Measurements from ENCODE around the gene COQ6. TPM values are rescaled to one million over a fixed set of nuclear protein-coding genes. Genes with fewer than 3 reads are reported as not detected.

COQ6 gene
- total and polyA plus RNA-seq, 5 donors from 2014 or later = 12.7 to 29.5 (median 26.6) TPM

DNA sequence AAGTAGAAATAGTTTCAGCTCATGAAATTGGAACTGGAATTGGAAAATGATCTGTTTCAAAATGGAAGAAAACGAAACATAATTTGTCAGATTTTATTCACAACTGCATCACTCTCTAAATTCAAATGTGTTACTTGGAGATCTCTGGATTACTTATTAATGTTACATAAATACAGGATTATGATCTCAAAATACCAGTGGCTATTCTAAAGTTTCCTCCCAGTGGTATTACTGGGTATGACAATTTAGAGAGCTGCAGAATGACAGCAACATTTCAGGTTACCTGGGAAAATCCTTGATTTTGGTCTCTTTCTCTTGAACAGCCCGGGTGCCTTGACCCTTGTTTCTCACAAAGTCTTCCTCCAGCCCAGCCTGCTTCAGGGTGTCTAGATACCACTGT lies 14.4 kb upstream of the COQ6 start:
- no peak overlapping the region for H3K27ac ChIP-seq (ENCODE audit: insufficient read depth, low read length, poor library complexity, severe bottlenecking)
- DNase-seq (peak in 1 of 3 donors; percentile 9), ATAC-seq (ENCODE audit: low read depth in 2 of 2) (no peak)
- H3K27me3 Mint-ChIP-seq = no peaks in the 10 kb centered on the region
- no peaks in the 10 kb centered on the region for H3K4me1 ChIP-seq (ENCODE audit: control insufficient read depth, insufficient read depth, low read length, poor library complexity, severe bottlenecking)
- H3K4me1 Mint-ChIP-seq = peaks cover 0 to 5% (median 3%) of the 10 kb centered on the region in 4 donors
- peaks cover 26% of the 10 kb centered on the region for H3K36me3 Mint-ChIP-seq
- H3K4me3 Mint-ChIP-seq = no peak overlapping the region
- H3K27ac Mint-ChIP-seq = peak overlapping the region in 1 of 3 donors; percentile 52
- H3K9me3 Mint-ChIP-seq = peaks cover 0 to 2% (median 0%) of the 10 kb centered on the region in 7 donors
- no peak overlapping the region for H3K4me3 ChIP-seq (ENCODE audit: low read depth, low read length)
- H3K9me3 ChIP-seq (ENCODE audit: control insufficient read depth in 2 of 2, low read length in 2 of 2) = no peaks in the 10 kb centered on the region
- no peaks in the 10 kb centered on the region for H3K27me3 ChIP-seq (ENCODE audit: control insufficient read depth, insufficient read depth, low read length)
- H3K36me3 ChIP-seq (ENCODE audit: control insufficient read depth, insufficient read depth, low read length) = peaks cover 45% of the 10 kb centered on the region

DNA sequence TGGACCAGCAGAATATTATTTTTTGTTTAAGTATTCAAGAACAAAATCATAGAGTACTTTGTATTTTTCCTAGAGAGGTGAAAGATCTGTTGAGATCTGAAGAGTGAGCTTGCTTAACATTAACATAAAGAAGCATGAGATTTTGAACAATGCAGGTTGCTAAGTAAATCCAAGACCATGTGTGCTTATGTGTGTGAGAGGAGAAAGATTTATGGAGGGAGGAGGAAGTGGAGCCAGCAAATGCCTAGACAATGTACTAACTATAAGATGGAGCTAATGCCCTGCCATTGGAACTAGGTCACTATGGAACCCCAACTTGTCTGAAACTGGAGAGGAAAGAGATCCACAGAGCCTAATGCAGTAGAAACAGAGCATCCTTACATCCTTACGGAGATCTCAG lies 13.6 kb upstream of the COQ6 start:
- DNase-seq (no peak), ATAC-seq (ENCODE audit: low read depth in 2 of 2) (no peak)
- Mint-ChIP-seq H3K27ac (peak overlapping the region; percentile 1 to 90 (median 2)), H3K9me3 (peaks cover 0 to 2% (median 0%) of the 10 kb centered on the region in 7 donors), H3K36me3 (peaks cover 22% of the 10 kb centered on the region), H3K4me1 (peaks cover 0 to 5% (median under 1%) of the 10 kb centered on the region in 4 donors), H3K27me3 (no peaks in the 10 kb centered on the region), H3K4me3 (no peak overlapping the region)
- no peak overlapping the region for H3K27ac ChIP-seq (ENCODE audit: insufficient read depth, low read length, poor library complexity, severe bottlenecking)
- H3K4me1 ChIP-seq (ENCODE audit: control insufficient read depth, insufficient read depth, low read length, poor library complexity, severe bottlenecking) = no peaks in the 10 kb centered on the region
- H3K9me3 ChIP-seq (ENCODE audit: control insufficient read depth in 2 of 2, low read length in 2 of 2) = no peaks in the 10 kb centered on the region
- H3K36me3 ChIP-seq (ENCODE audit: control insufficient read depth, insufficient read depth, low read length) = peaks cover 36% of the 10 kb centered on the region
- H3K4me3 ChIP-seq (ENCODE audit: low read depth, low read length) = no peak overlapping the region
- no peaks in the 10 kb centered on the region for H3K27me3 ChIP-seq (ENCODE audit: control insufficient read depth, insufficient read depth, low read length)

DNA sequence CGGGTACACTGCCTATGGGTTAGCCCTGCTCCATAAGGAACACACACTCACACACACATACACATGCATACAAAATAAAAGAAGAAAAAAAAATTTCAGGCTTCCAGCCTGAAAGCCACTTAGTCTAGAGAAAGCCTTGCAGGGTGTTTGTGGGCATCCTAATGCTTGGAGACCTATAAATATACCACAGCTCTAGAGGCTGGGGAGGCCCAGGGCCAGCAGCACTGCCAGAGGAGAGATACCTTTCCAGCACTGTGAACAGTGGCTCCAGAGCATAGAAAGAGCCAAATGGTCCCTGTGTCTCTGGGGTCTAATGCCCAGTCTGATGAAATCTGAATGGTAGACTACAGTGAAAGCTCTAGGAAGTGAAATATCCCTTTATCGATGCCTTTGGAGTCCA lies 13.1 kb upstream of the COQ6 start:
- Mint-ChIP-seq H3K27me3 (no peaks in the 10 kb centered on the region), H3K4me1 (peaks cover 0 to 5% (median 0%) of the 10 kb centered on the region in 4 donors), H3K36me3 (peaks cover 22% of the 10 kb centered on the region), H3K27ac (peak overlapping the region in 2 of 3 donors; percentile 2 to 90), H3K9me3 (peaks cover 0 to 2% (median 0%) of the 10 kb centered on the region in 7 donors), H3K4me3 (no peak overlapping the region)
- DNase-seq (no peak), ATAC-seq (ENCODE audit: low read depth in 2 of 2) (no peak)
- no peak overlapping the region for H3K27ac ChIP-seq (ENCODE audit: insufficient read depth, low read length, poor library complexity, severe bottlenecking)
- H3K27me3 ChIP-seq (ENCODE audit: control insufficient read depth, insufficient read depth, low read length) = no peaks in the 10 kb centered on the region
- no peaks in the 10 kb centered on the region for H3K9me3 ChIP-seq (ENCODE audit: control insufficient read depth in 2 of 2, low read length in 2 of 2)
- peaks cover 32% of the 10 kb centered on the region for H3K36me3 ChIP-seq (ENCODE audit: control insufficient read depth, insufficient read depth, low read length)
- H3K4me1 ChIP-seq (ENCODE audit: control insufficient read depth, insufficient read depth, low read length, poor library complexity, severe bottlenecking) = no peaks in the 10 kb centered on the region
- no peak overlapping the region for H3K4me3 ChIP-seq (ENCODE audit: low read depth, low read length)

DNA sequence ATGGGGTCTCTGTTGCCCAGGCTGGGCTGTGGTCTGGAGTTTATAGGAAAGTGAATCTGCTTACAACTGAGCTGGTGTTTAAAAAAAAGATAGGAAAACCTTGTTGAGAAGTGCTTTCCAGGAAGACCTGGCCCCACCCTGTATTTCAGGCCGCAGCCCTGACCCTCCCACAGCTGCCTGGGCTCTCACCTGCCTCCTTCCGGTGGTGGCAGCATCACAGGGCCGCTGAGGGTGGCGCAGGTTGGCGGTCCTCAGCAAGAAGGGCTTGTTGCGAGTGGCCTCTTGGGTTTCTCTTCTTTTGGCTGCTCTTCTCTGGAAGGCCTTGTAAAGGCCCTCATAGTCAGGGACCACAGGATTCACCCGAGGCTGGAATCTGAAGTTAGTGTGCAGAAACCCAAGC lies 7.9 kb upstream of the COQ6 start:
- Mint-ChIP-seq H3K27ac (no peak overlapping the region), H3K4me1 (peaks cover 0 to under 1% (median 0%) of the 10 kb centered on the region in 4 donors), H3K36me3 (peaks cover 21% of the 10 kb centered on the region), H3K4me3 (no peak overlapping the region), H3K9me3 (peaks cover 0 to 1% (median 0%) of the 10 kb centered on the region in 7 donors), H3K27me3 (no peaks in the 10 kb centered on the region)
- DNase-seq = no peak
- Histone ChIP-seq H3K9me3 (ENCODE audit: control insufficient read depth in 2 of 2, low read length in 2 of 2) (no peaks in the 10 kb centered on the region), H3K4me3 (ENCODE audit: low read depth, low read length) (no peak overlapping the region), H3K4me1 (ENCODE audit: control insufficient read depth, insufficient read depth, low read length, poor library complexity, severe bottlenecking) (no peaks in the 10 kb centered on the region), H3K27ac (ENCODE audit: insufficient read depth, low read length, poor library complexity, severe bottlenecking) (no peak overlapping the region), H3K27me3 (ENCODE audit: control insufficient read depth, insufficient read depth, low read length) (no peaks in the 10 kb centered on the region), H3K36me3 (ENCODE audit: control insufficient read depth, insufficient read depth, low read length) (peaks cover 19% of the 10 kb centered on the region)
- no peak for ATAC-seq (ENCODE audit: low read depth in 2 of 2)

DNA sequence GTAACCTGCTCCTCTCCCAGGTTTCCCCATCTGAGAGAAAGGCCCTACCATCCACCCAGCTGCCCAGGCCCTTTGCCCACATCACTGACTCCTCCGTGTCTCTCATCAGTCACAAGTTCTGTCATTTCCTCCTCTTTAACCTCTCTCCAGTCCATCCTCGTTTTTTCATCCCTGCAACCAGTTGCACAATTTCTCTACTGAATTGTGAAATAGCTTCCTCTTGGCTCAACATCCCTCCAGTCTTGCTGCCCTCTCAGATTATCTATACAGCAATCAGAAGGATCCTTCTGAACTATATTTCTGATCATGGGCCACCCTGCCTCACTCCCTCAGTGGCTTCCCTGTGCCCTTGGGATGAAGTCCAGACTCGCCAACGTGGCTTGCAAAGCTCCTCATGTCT lies 7.0 kb upstream of the COQ6 start:
- Mint-ChIP-seq H3K4me1 (peaks cover 0 to 6% (median 4%) of the 10 kb centered on the region in 4 donors), H3K4me3 (no peak overlapping the region), H3K36me3 (peaks cover 21% of the 10 kb centered on the region), H3K27ac (peak overlapping the region in 2 of 3 donors; percentile 11 to 48), H3K9me3 (peaks cover 0 to 1% (median 0%) of the 10 kb centered on the region in 7 donors), H3K27me3 (no peaks in the 10 kb centered on the region)
- ATAC-seq (ENCODE audit: low read depth in 2 of 2) = no peak
- H3K9me3 ChIP-seq (ENCODE audit: control insufficient read depth in 2 of 2, low read length in 2 of 2) = no peaks in the 10 kb centered on the region
- no peak for DNase-seq
- no peaks in the 10 kb centered on the region for H3K27me3 ChIP-seq (ENCODE audit: control insufficient read depth, insufficient read depth, low read length)
- peaks cover 16% of the 10 kb centered on the region for H3K36me3 ChIP-seq (ENCODE audit: control insufficient read depth, insufficient read depth, low read length)
- no peak overlapping the region for H3K4me3 ChIP-seq (ENCODE audit: low read depth, low read length)
- H3K27ac ChIP-seq (ENCODE audit: insufficient read depth, low read length, poor library complexity, severe bottlenecking) = no peak overlapping the region
- H3K4me1 ChIP-seq (ENCODE audit: control insufficient read depth, insufficient read depth, low read length, poor library complexity, severe bottlenecking) = no peaks in the 10 kb centered on the region

DNA sequence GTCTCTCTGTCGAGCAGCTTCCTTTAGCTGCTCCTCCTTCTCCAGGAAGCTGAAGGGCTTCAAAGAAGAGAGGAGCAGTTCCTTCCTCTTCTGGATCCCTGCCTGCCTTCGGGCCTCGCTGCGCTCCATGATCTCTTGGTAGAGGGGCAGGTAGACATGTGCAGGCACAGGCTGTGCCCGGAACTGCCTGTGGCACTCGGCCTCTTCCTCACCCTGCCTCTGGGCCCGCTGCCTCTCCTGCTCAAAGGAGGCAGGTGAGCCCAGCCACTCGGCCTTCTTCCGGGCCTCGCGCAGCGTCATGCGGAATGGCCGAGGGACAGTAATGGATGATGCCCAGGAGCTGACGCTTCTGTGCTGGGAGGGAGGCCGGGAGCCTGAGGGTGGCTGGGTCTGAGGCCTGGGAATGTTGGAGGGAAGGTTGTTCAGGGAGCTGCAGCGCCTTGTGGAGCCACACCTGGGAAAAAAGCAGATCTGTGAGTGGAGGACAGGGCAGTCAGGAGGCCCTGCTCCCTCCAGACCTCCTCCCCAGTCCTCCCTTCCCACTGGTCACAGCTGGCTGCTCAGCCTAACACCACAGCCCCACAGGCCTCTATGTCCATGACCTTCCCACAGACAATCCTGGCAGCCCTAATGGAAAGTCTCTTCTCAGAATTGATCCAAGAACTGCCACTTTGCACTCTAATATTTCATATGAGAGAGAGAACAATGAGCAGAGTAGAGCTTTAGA lies 5.5 kb upstream of the COQ6 start:
- H3K9me3 ChIP-seq (ENCODE audit: control insufficient read depth in 2 of 2, low read length in 2 of 2) = no peaks in the 10 kb centered on the region
- DNase-seq (no peak), ATAC-seq (ENCODE audit: low read depth in 2 of 2) (no peak)
- H3K27ac Mint-ChIP-seq = no peak overlapping the region
- peaks cover 5% of the 10 kb centered on the region for H3K4me1 ChIP-seq (ENCODE audit: control insufficient read depth, insufficient read depth, low read length, poor library complexity, severe bottlenecking)
- H3K9me3 Mint-ChIP-seq = peaks cover 0 to 1% (median 0%) of the 10 kb centered on the region in 7 donors
- H3K4me3 ChIP-seq (ENCODE audit: low read depth, low read length) = no peak overlapping the region
- no peak overlapping the region for H3K4me3 Mint-ChIP-seq
- no peaks in the 10 kb centered on the region for H3K27me3 ChIP-seq (ENCODE audit: control insufficient read depth, insufficient read depth, low read length)
- H3K4me1 Mint-ChIP-seq = peaks cover 0 to 12% (median 6%) of the 10 kb centered on the region in 4 donors
- H3K36me3 ChIP-seq (ENCODE audit: control insufficient read depth, insufficient read depth, low read length) = peaks cover 16% of the 10 kb centered on the region
- H3K27ac ChIP-seq (ENCODE audit: insufficient read depth, low read length, poor library complexity, severe bottlenecking) = no peak overlapping the region
- H3K36me3 Mint-ChIP-seq = peaks cover 21% of the 10 kb centered on the region
- no peaks in the 10 kb centered on the region for H3K27me3 Mint-ChIP-seq

- Mint-ChIP-seq H3K9me3 (peaks cover 0 to 1% (median 0%) of the 10 kb centered on the region in 7 donors), H3K36me3 (peaks cover 17% of the 10 kb centered on the region), H3K27me3 (no peaks in the 10 kb centered on the region), H3K27ac (no peak overlapping the region), H3K4me1 (peaks cover 0 to 18% (median 9%) of the 10 kb centered on the region in 4 donors), H3K4me3 (no peak overlapping the region)
- no peaks in the 10 kb centered on the region for H3K27me3 ChIP-seq (ENCODE audit: control insufficient read depth, insufficient read depth, low read length)
- H3K4me1 ChIP-seq (ENCODE audit: control insufficient read depth, insufficient read depth, low read length, poor library complexity, severe bottlenecking) = peaks cover 8% of the 10 kb centered on the region
- H3K27ac ChIP-seq (ENCODE audit: insufficient read depth, low read length, poor library complexity, severe bottlenecking) = no peak overlapping the region
- DNase-seq (no peak), ATAC-seq (ENCODE audit: low read depth in 2 of 2) (no peak)
- H3K4me3 ChIP-seq (ENCODE audit: low read depth, low read length) = no peak overlapping the region
- peaks cover 16% of the 10 kb centered on the region for H3K36me3 ChIP-seq (ENCODE audit: control insufficient read depth, insufficient read depth, low read length)
- no peaks in the 10 kb centered on the region for H3K9me3 ChIP-seq (ENCODE audit: control insufficient read depth in 2 of 2, low read length in 2 of 2)
These were observed 4.9 kb upstream of the COQ6 start for GRCh38 chr14:73945159-73945670.

GRCh38 chr14:73953731-73954130 lies 3.6 kb downstream of the COQ6 start:
- H3K4me1 Mint-ChIP-seq = peaks cover 8 to 29% (median 19%) of the 10 kb centered on the region in 4 donors

More at GRCh38 chr14:73953731-73954130, 3.6 kb downstream of the COQ6 start:
- no peak overlapping the region for H3K27ac ChIP-seq (ENCODE audit: insufficient read depth, low read length, poor library complexity, severe bottlenecking)
- Mint-ChIP-seq H3K27me3 (no peaks in the 10 kb centered on the region), H3K4me3 (no peak overlapping the region), H3K27ac (no peak overlapping the region), H3K36me3 (peaks cover 17% of the 10 kb centered on the region), H3K9me3 (no peaks in the 10 kb centered on the region)
- H3K27me3 ChIP-seq (ENCODE audit: control insufficient read depth, insufficient read depth, low read length) = no peaks in the 10 kb centered on the region
- no peaks in the 10 kb centered on the region for H3K9me3 ChIP-seq (ENCODE audit: control insufficient read depth in 2 of 2, low read length in 2 of 2)
- peaks cover 36% of the 10 kb centered on the region for H3K36me3 ChIP-seq (ENCODE audit: control insufficient read depth, insufficient read depth, low read length)
- ATAC-seq (ENCODE audit: low read depth in 2 of 2) (no peak), DNase-seq (no peak)
- H3K4me1 ChIP-seq (ENCODE audit: control insufficient read depth, insufficient read depth, low read length, poor library complexity, severe bottlenecking) = peaks cover 17% of the 10 kb centered on the region
- H3K4me3 ChIP-seq (ENCODE audit: low read depth, low read length) = no peak overlapping the region
